Fibroblast of lung (primary cell): ENCODE measurements around the gene MEIS2.
A peak's percentile ranks its signal among the peaks of the same experiment; 100 is the strongest.

Source experiments
- CTCF ChIP-seq, 2 donors: IDR thresholded peaks in 1 of 2; conservative IDR thresholded peaks in 1 of 2; 1 replicate in 1 of 2; 2 replicates in 1 of 2; pipeline ENCODE4 v1.5.1; 2011 to 2012; ENCODE audit warnings: low read length in 2 of 2, control low read depth in 1 of 2, inconsistent platforms in 1 of 2, low read depth in 1 of 2, mild to moderate bottlenecking in 1 of 2
- EZH2 ChIP-seq: IDR thresholded peaks from 2 replicates; pipeline ENCODE4 v1.5.1; 2012; ENCODE audit warnings: low read length, control low read depth, mild to moderate bottlenecking; ENCODE audit errors: missing control alignments

DNA sequence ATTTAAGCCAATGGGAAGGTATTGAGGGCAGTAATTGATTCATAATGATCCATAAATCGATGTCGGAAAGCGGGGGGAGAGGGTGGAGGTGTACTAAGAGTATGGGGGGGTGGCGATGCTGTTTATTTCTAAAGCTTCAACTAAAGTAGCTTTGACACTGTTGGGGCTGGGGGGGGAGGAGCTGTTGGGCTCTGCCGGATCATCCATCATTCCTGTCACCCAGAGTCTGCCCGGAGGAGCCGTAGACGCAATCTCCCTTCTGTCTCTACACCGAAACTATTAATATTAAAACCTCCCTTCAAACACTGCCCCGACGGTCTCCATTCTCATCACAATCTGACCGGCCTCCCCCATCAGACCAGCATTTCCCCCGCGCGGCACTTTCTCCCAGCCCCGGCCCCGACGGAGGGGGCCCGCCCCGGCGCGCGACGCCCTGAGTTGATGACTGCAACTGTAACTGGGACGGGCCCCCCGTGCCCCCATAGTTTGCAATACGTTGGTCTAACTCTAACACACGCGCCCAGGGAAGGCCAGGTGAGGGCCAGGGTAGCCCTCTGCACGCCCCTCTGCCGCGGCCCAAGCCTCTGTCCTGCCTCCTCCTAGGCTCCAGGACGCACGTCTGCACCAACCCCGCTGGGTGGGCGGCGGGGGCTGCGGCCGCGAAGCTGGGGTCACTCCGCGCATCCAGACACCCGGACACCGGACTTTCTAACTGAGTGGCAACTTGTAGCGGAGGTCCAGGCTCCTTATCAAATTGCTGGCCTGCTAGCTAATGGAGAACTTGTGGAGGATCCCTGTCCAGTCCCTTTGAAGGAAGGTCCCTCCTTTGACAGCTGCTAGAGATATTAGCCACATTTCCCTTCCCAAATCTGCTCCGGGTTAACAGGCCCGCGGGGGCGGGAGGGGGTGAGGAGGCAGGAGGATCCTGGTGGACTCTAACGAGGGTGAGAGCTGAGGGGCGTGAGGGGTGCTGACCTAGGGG, 212.0 kb downstream of the MEIS2 start:
- TF ChIP-seq EZH2, result peak; percentile 21
- no peak for TF ChIP-seq CTCF (conservative IDR thresholded peaks at IDR 0.05 in 1 of 2, IDR thresholded peaks at IDR 0.05 in 1 of 2; ENCODE audit: low read depth in 1 of 2, low read length in 2 of 2)
